ENCODE measurements around the gene MT1E.
"Not testable (repeated sequence)": the region's sequence is repeated elsewhere in the genome, so short reads cannot be mapped to it uniquely, and the experiment has no call there.

MT1E gene

GRCh38 chr16:56607675-56608042 is 17.9 kb upstream of the MT1E start:
- DNase-seq = no peak

GRCh38 chr16:56608043-56608875 is 17.3 kb upstream of the MT1E start, which contains the start of gene MT2A:
Gene MT2A, plus strand, starts transcription at chr16:56608584. Its CDS starts 72 bp downstream, at chr16:56608656.
- peak; percentile 86 for DNase-seq

GRCh38 chr16:56608876-56609462 is 16.6 kb upstream of the MT1E start:
- peak; percentile 28 for DNase-seq

- peak; percentile 54 for DNase-seq
Measured at GRCh38 chr16:56609463-56609921, 16.1 kb upstream of the MT1E start.

GRCh38 chr16:56610017-56610608 is 15.5 kb upstream of the MT1E start:
- peak; percentile 55 for DNase-seq

- DNase-seq = no peak
Measured at GRCh38 chr16:56610609-56611111, 14.9 kb upstream of the MT1E start.

- DNase-seq = no peak
Measured at GRCh38 chr16:56611281-56611833, 14.2 kb upstream of the MT1E start.

- DNase-seq = no peak
Measured at GRCh38 chr16:56613706-56614105, 11.9 kb upstream of the MT1E start.

GRCh38 chr16:56614549-56614991 is 11.0 kb upstream of the MT1E start:
- DNase-seq = no peak

GRCh38 chr16:56615353-56615752 is 10.2 kb upstream of the MT1E start:
- no peak for DNase-seq

- no peak for DNase-seq
Measured at GRCh38 chr16:56616608-56617211, 8.9 kb upstream of the MT1E start.

- DNase-seq = peak; percentile 53
Measured at GRCh38 chr16:56617212-56618085, 8.1 kb upstream of the MT1E start.

- no peak for DNase-seq
Measured at GRCh38 chr16:56618138-56618537, 7.4 kb upstream of the MT1E start.

GRCh38 chr16:56620339-56620897 is 5.2 kb upstream of the MT1E start:
- DNase-seq = no peak

GRCh38 chr16:56621665-56622445 is 3.7 kb upstream of the MT1E start:
- DNase-seq = not testable (repeated sequence)

- not testable (repeated sequence) for DNase-seq
Measured at GRCh38 chr16:56623184-56623583, 2.4 kb upstream of the MT1E start.

GRCh38 chr16:56623637-56624036 is 1.9 kb upstream of the MT1E start:
- DNase-seq = no peak

- DNase-seq = no peak
Measured at GRCh38 chr16:56625943-56626654, 518 bp downstream of the MT1E start.

GRCh38 chr16:56626685-56627084 is 1.1 kb downstream of the MT1E start:
- no peak for DNase-seq

Data from activated T-cell treated with anti-CD3 and anti-CD28 coated beads, Interleukin-2, amount 50 U/mL, for 1 hour (primary cell).